Fibroblast of pulmonary artery (primary cell): ENCODE results near the gene VPS26C.

Source experiments
- DNase-seq: peaks from one replicate; pipeline ENCODE4 v3.0.0-alpha.2; 2010; ENCODE audit warnings: low read depth
- H3K4me3 ChIP-seq: replicated peaks from 2 replicates; pipeline ENCODE4 v1.5.1; 2011; ENCODE audit warnings: low read depth, mild to moderate bottlenecking, control low read depth, low read length, moderate library complexity
- CTCF ChIP-seq: IDR thresholded peaks from 2 replicates; pipeline ENCODE4 v1.5.1; 2011; ENCODE audit warnings: mild to moderate bottlenecking, control low read depth, low read length, inconsistent platforms; ENCODE audit errors: missing control alignments

The VPS26C gene

DNA sequence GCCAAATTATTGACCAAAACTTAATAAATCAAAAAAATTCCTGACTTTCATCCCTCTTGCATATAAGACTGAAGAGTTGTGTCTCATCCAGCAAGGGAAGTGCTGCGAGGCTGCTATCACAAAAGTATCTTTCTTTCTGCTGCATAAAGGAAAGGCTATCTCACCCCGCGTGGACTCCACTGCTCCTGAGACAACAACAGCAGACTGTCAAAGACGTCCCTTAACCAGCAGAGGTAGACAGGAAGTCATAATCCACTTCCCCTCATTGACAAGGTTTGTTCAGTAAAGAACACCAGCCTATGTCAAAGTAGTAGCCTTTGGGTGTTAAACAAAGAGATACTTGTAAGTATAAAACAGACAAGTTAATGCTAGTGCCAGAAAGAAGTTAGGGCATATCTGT is 29.4 kb downstream of the VPS26C start:
- H3K4me3 ChIP-seq: no peak overlapping the region
- no peak for TF ChIP-seq CTCF
- no peak for DNase-seq

DNA sequence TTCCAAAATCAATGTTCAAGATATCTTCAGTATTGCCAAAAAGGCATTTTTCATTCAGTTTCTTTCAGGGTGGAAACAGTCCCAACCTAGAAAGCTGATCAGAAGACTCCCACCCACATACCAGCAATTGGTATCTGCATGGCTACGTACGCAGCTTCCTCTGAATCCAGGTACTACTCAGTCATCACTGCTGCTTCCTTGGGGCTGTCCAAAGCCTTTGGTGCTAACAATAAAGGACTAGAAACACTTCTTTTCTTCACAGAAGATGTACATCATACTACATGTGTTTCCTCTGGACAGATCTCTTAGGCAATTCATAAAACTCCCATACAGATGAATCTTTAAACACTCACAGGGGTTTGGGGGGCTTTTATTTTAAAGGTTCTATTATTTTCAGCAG is 29.8 kb downstream of the VPS26C start:
- no peak for DNase-seq
- no peak for TF ChIP-seq CTCF
- no peak overlapping the region for H3K4me3 ChIP-seq

DNA sequence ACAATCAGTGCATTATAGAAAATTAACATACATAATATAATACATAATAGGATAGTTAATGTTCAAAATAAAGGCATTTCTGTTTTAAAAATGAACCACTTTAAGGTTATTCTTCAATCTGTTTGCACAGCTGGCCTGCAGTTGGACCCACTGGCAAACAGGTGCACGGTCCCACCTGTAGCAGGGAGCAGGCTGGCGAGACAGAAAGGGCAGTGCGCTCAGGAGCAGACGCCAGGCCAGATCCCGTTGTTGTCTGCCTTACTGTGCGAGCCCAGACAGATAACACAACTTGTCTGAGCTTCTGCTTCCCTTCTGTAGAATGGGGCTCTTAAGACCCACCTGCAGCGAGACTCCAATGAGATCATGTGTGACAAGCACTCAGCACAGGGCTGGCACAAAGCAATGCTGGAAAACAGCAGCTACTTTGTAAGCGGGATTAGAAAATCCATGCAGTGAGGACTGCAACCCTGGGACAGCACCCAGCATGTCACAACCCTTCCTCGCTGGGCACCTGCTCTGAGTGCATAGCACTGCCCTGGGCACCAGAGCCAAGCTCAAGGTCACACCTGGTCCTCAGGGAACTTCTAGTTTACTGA is 33.5 kb downstream of the VPS26C start:
- TF ChIP-seq CTCF: no peak
- DNase-seq: no peak
- H3K4me3 ChIP-seq: no peak overlapping the region

GRCh38 chr21:37232274-37233018 is 34.7 kb downstream of the VPS26C start:
- no peak for TF ChIP-seq CTCF
- no peak overlapping the region for H3K4me3 ChIP-seq
- DNase-seq: no peak

- DNase-seq: no peak
- no peak overlapping the region for H3K4me3 ChIP-seq
Measured at GRCh38 chr21:37231671-37232070, 35.5 kb downstream of the VPS26C start.

DNA sequence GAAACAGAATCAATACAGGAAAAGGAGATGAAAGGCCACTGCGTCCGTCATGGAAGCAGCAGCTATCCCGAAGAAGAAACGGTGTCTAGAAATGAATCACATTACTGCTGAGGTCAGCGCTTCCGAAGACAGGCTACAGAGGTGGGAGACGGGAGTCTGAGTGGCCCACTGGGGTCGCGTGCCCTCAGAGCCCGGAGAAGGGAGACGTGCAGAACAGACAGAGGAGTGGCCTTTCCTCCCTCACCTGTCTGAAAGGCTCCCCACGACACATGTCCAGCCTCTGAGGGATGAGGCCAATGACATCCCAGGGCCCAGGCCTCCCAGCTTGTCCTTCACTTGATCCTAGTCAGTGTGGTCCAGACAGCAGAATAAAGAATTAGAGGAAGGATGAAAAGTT is 35.9 kb downstream of the VPS26C start:
- TF ChIP-seq CTCF: no peak
- DNase-seq: no peak

More at GRCh38 chr21:37231671-37232070, 35.5 kb downstream of the VPS26C start:
- TF ChIP-seq CTCF: no peak

DNA sequence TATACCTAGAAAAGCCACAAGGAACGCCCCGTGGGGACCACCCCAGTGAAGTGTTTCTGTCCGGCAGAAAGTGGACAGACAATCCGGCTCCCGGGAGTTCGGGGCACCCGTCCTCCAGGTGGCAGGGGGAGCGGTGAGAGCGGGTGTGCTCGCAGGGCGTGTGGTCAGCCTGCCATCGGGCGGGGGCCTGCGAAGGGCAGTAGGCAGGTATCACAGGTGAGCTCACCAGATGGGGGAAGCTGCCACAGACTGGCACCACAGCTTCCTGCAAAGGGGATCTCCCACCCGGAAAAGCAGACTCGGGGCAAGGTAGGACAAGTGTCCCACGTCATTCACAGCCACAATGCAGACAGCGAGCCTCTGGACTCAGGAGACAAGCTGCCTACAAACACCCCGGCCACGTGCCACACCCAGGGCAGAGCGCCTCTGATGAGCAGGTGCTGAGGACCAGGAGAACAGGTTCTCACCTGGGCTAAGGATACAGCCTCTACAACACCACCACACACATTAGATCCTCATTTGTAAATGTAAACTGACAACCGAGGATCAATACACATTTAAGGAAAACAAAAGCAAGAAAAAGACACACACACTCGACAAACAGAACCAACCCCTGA is 36.4 kb downstream of the VPS26C start:
- TF ChIP-seq CTCF: no peak
- no peak overlapping the region for H3K4me3 ChIP-seq
- no peak for DNase-seq

More for the DNA sequence above, 35.9 kb downstream of the VPS26C start:
- H3K4me3 ChIP-seq: no peak overlapping the region
